ENCODE data around the gene CACNG4. TPM values are rescaled to one million over a fixed set of nuclear protein-coding genes. Genes with fewer than 3 reads are reported as not detected.

The CACNG4 gene
- total and polyA plus RNA-seq, 9 of the 15 experiments (the other 6 are each of a cell fraction or from before 2014, with no cell fraction given) = 0.07 TPM; not detected in 8

- TF ChIP-seq RBFOX2 (IDR thresholded peaks at IDR 0.05; ENCODE audit: low read depth, low read length) = no peak
- no peak for TF ChIP-seq SRF (CRISPR knock-in tag; IDR thresholded peaks at IDR 0.05)
- no peak for TF ChIP-seq NR2F6 (CRISPR knock-in tag; IDR thresholded peaks at IDR 0.05)
- TF ChIP-seq BDP1 (IDR thresholded peaks at IDR 0.05; ENCODE audit: insufficient read depth, insufficient read length) = no peak
- TF ChIP-seq ZBTB7A (IDR thresholded peaks at IDR 0.05; ENCODE audit: borderline replicate concordance, control insufficient read depth, low read depth, low read length) = no peak
- no peak for TF ChIP-seq ZNF239 (CRISPR knock-in tag; IDR thresholded peaks at IDR 0.05)
- no peak for TF ChIP-seq ELF4 (CRISPR knock-in tag; IDR thresholded peaks at IDR 0.05)
- no peak for TF ChIP-seq CEBPG (CRISPR knock-in tag; IDR thresholded peaks at IDR 0.05)
- no peak for TF ChIP-seq CEBPG (tag; conservative IDR thresholded peaks at IDR 0.05 in 1 of 2, IDR thresholded peaks at IDR 0.05 in 1 of 2)
- TF ChIP-seq ZNF449 (CRISPR knock-in tag; IDR thresholded peaks at IDR 0.05) = no peak
- no peak for TF ChIP-seq HIVEP1 (CRISPR knock-in tag; IDR thresholded peaks at IDR 0.05)
- TF ChIP-seq, protein P1, sequence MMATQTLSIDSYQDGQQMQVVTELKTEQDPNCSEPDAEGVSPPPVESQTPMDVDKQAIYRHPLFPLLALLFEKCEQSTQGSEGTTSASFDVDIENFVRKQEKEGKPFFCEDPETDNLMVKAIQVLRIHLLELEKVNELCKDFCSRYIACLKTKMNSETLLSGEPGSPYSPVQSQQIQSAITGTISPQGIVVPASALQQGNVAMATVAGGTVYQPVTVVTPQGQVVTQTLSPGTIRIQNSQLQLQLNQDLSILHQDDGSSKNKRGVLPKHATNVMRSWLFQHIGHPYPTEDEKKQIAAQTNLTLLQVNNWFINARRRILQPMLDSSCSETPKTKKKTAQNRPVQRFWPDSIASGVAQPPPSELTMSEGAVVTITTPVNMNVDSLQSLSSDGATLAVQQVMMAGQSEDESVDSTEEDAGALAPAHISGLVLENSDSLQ (IDR thresholded peaks at IDR 0.05) = no peak
- no peak overlapping the region for H3K9ac ChIP-seq (ENCODE audit: insufficient read depth in 1 of 2, low read depth in 2 of 2, low read length in 2 of 2)
- ATAC-seq = no peak
- intact Hi-C loops (cut with micrococcal nuclease) = no loop called here
- 2% methylated on average over 6 of the region's 6 CpGs for WGBS (ENCODE audit: insufficient coverage, low coverage, missing lambda C conversion rate)
- no peak for DNase-seq (ENCODE audit: extremely low read depth in 1 of 4, low spot score in 3 of 4)
- in situ Hi-C loops (cut with MboI) = no loop called here
- H4K20me1 ChIP-seq (replicated peaks; ENCODE audit: control insufficient read depth, insufficient read depth, low read length) = no peaks in the 10 kb centered on the region; the same call in 1 of the 2 replicates
- ChIA-PET POLR2A (no interaction called here), CTCF (ENCODE audit: low intra/inter-chr PET ratio) (no interaction called here)
- BruUV-seq (replicated peaks) = no TSS peak
- H3K27me3 ChIP-seq (ENCODE audit: control insufficient read depth in 2 of 2, insufficient read depth in 2 of 2, low read length in 2 of 2) = peaks cover 46 to 85% of the 10 kb centered on the region in 2 experiments
- H3K79me2 ChIP-seq (ENCODE audit: control insufficient read depth, insufficient read depth, low read length) = no peaks in the 10 kb centered on the region
- no peak overlapping the region for H2AFZ ChIP-seq (ENCODE audit: low read depth, low read length)
- no peaks in the 10 kb centered on the region for H3K9me3 ChIP-seq (replicated peaks; ENCODE audit: control insufficient read depth, insufficient read depth, low read depth, low read length)
- no peak overlapping the region for H3K27ac ChIP-seq (ENCODE audit: extremely low read depth, low read depth, low read length)
- H3K4me2 ChIP-seq (ENCODE audit: insufficient read depth, low read length) = no peak overlapping the region
- no peaks in the 10 kb centered on the region; a peak in 1 of 5 replicates for H3K4me1 ChIP-seq (replicated peaks in 1 of 2; ENCODE audit: control insufficient read depth in 2 of 2, insufficient read depth in 2 of 2, low read length in 2 of 2)
- H3K4me3 ChIP-seq = no peak overlapping the region
- H3K36me3 ChIP-seq (ENCODE audit: control insufficient read depth, insufficient read depth, low read length) = no peaks in the 10 kb centered on the region
- no peaks in the 10 kb centered on the region for H3K9me1 ChIP-seq (ENCODE audit: control insufficient read depth, insufficient read depth, low read length)
- no peak for FAIRE-seq
Measured at GRCh38 chr17:66946251-66946650, 18.3 kb upstream of the CACNG4 start.

Measured in K562 (cell line).